IPS-18a (cell line): ENCODE results near the gene CTNND2.

ENCODE experiments used
- H3K27ac ChIP-seq: one replicate; pipeline ENCODE4 v1.5.1; 2013; ENCODE audit warnings: low read length
- H3K27me3 ChIP-seq: one replicate; pipeline ENCODE4 v1.6.1; 2013; ENCODE audit warnings: mild to moderate bottlenecking, low read length; ENCODE audit not compliant: control insufficient read depth, insufficient read depth
- H3K36me3 ChIP-seq: one replicate; pipeline ENCODE4 v1.6.1; 2013; ENCODE audit warnings: low read depth, low read length; ENCODE audit not compliant: control insufficient read depth
- H3K4me1 ChIP-seq: one replicate; pipeline ENCODE4 v1.6.1; 2013; ENCODE audit warnings: low read depth, low read length; ENCODE audit not compliant: control insufficient read depth
- H3K4me3 ChIP-seq: one replicate; pipeline ENCODE4 v1.5.1; 2013; ENCODE audit warnings: low read length
- H3K9ac ChIP-seq: one replicate; pipeline ENCODE4 v1.6.1; 2013; ENCODE audit warnings: mild to moderate bottlenecking, low read length, moderate library complexity
- H3K9me3 ChIP-seq: one replicate; pipeline ENCODE4 v1.6.1; 2013; ENCODE audit warnings: low read depth, low read length; ENCODE audit not compliant: control insufficient read depth

The CTNND2 gene

GRCh38 chr5:11510889-11511288 lies 393.4 kb downstream of the CTNND2 start:
- Histone ChIP-seq H3K36me3 (no peaks in the 10 kb centered on the region), H3K4me3 (no peak overlapping the region)

DNA sequence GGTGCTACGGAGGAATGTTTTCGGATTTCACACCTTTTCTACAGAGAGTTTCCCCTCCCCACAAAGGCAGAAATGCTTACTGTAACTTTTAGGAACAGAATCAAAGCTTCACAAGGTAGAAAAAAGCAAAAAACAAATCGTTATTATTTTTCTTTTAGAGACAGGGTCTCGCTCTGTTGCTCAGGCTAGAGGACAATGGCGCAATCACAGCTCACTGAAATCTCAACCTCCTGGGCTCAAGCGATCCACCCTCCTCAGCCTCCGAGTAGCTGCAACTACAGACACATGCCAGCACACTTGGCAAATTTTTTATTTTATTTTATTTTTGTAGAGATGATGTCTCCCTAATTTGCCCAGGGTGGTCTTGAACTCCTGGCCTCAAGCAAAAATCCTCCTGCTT lies 394.5 kb downstream of the CTNND2 start:
- Histone ChIP-seq H3K4me1 (peaks cover 11% of the 10 kb centered on the region), H3K9ac (no peak overlapping the region), H3K27ac (no peak overlapping the region), H3K27me3 (no peaks in the 10 kb centered on the region), H3K9me3 (no peaks in the 10 kb centered on the region), H3K36me3 (no peaks in the 10 kb centered on the region), H3K4me3 (no peak overlapping the region)

More at GRCh38 chr5:11510889-11511288, 393.4 kb downstream of the CTNND2 start:
- Histone ChIP-seq H3K27ac (no peak overlapping the region), H3K4me1 (peaks cover 9% of the 10 kb centered on the region), H3K9me3 (no peaks in the 10 kb centered on the region), H3K27me3 (no peaks in the 10 kb centered on the region), H3K9ac (no peak overlapping the region)

- Histone ChIP-seq H3K9ac (no peak overlapping the region), H3K36me3 (no peaks in the 10 kb centered on the region), H3K27ac (no peak overlapping the region)
Measured at GRCh38 chr5:11507156-11507910, 396.9 kb downstream of the CTNND2 start.

GRCh38 chr5:11504886-11505193 lies 399.4 kb downstream of the CTNND2 start:
- Histone ChIP-seq H3K4me1 (peaks cover 5% of the 10 kb centered on the region), H3K27me3 (no peaks in the 10 kb centered on the region), H3K4me3 (no peak overlapping the region), H3K9me3 (no peaks in the 10 kb centered on the region), H3K36me3 (no peaks in the 10 kb centered on the region), H3K9ac (no peak overlapping the region), H3K27ac (no peak overlapping the region)

More at GRCh38 chr5:11507156-11507910, 396.9 kb downstream of the CTNND2 start:
- H3K27me3 ChIP-seq: no peaks in the 10 kb centered on the region
- peaks cover 13% of the 10 kb centered on the region for H3K4me1 ChIP-seq
- H3K9me3 ChIP-seq: no peaks in the 10 kb centered on the region
- no peak overlapping the region for H3K4me3 ChIP-seq

DNA sequence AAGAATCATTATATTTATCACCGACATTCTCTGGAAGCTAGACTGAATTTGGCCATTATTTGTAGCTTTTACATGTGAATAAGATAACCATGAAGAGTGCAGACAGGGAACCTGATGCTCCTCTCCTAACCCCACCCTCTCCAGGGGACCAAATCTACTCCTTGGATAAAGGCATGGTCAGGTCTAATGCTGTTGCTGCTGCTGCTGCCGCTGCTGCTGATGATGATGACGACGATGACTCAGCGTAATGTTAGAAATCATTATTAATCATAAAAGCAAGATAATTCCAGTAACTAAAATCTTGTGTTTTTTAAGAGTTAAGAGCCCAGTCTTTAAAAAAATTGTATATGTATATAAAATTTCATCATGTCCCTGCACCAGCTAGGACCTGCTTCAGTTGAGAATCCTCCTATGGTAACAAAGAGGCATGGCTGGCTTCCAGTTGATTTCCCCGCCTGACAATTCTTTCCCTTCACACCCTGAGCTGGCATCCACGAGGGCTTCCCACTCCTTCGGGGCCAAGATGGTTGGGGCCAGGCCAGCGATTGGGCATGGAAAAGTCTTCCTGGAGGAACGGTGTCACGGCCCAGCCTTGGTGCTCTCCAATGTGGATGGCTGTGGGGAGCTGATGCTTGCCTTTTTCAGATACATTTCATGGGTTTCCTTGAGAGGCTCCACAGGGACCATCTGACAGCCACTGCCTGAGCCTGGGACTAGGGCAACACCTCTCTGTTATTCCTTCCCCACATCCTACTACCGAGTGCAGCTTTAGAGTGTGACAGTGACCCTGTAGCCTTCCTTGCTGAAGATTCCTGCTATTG lies 400.0 kb downstream of the CTNND2 start:
- no peak overlapping the region for H3K9ac ChIP-seq
- H3K4me3 ChIP-seq: no peak overlapping the region
- H3K36me3 ChIP-seq: no peaks in the 10 kb centered on the region
- peaks cover 5% of the 10 kb centered on the region for H3K4me1 ChIP-seq
- H3K27ac ChIP-seq: no peak overlapping the region
- H3K27me3 ChIP-seq: no peaks in the 10 kb centered on the region
- H3K9me3 ChIP-seq: no peaks in the 10 kb centered on the region

GRCh38 chr5:11502783-11503182 lies 401.5 kb downstream of the CTNND2 start:
- H3K4me1 ChIP-seq: peaks cover 5% of the 10 kb centered on the region
- H3K9me3 ChIP-seq: no peaks in the 10 kb centered on the region
- H3K27me3 ChIP-seq: no peaks in the 10 kb centered on the region
- no peaks in the 10 kb centered on the region for H3K36me3 ChIP-seq
- H3K27ac ChIP-seq: no peak overlapping the region
- H3K9ac ChIP-seq: no peak overlapping the region
- no peak overlapping the region for H3K4me3 ChIP-seq

DNA sequence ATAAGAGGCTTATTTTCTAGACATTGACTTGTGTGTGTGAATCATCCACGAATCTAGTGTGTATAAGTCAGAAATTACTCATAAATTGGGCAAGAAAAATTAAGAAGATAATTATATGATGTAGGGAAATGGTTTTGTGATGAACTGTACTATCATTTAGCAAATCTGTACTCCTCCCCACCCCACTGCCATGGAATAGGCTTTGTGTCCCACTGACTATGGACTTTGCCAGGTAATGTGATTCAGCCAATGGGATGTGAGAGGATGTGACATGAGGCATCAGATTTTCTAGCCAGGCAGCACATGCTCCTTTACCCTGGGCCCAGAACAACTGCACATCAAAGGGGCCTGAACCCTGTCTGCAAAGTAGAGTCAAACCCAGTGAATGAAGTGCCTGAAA lies 406.6 kb downstream of the CTNND2 start:
- Histone ChIP-seq H3K4me1 (no peaks in the 10 kb centered on the region), H3K9ac (no peak overlapping the region), H3K4me3 (no peak overlapping the region), H3K27ac (no peak overlapping the region), H3K36me3 (no peaks in the 10 kb centered on the region), H3K9me3 (no peaks in the 10 kb centered on the region), H3K27me3 (no peaks in the 10 kb centered on the region)

- Histone ChIP-seq H3K9me3 (no peaks in the 10 kb centered on the region), H3K27me3 (no peaks in the 10 kb centered on the region), H3K36me3 (no peaks in the 10 kb centered on the region), H3K9ac (no peak overlapping the region), H3K27ac (no peak overlapping the region), H3K4me3 (no peak overlapping the region), H3K4me1 (no peaks in the 10 kb centered on the region)
Measured at GRCh38 chr5:11496137-11496719, 408.0 kb downstream of the CTNND2 start.

GRCh38 chr5:11494340-11494739 lies 409.9 kb downstream of the CTNND2 start:
- Histone ChIP-seq H3K36me3 (no peaks in the 10 kb centered on the region), H3K27ac (no peak overlapping the region), H3K9me3 (no peaks in the 10 kb centered on the region), H3K27me3 (no peaks in the 10 kb centered on the region), H3K9ac (no peak overlapping the region), H3K4me1 (no peaks in the 10 kb centered on the region), H3K4me3 (no peak overlapping the region)

- no peaks in the 10 kb centered on the region for H3K27me3 ChIP-seq
- no peak overlapping the region for H3K27ac ChIP-seq
- no peak overlapping the region for H3K4me3 ChIP-seq
- no peaks in the 10 kb centered on the region for H3K36me3 ChIP-seq
- H3K4me1 ChIP-seq: no peaks in the 10 kb centered on the region
- no peaks in the 10 kb centered on the region for H3K9me3 ChIP-seq
- H3K9ac ChIP-seq: no peak overlapping the region
Measured at GRCh38 chr5:11491404-11492075, 412.7 kb downstream of the CTNND2 start.

GRCh38 chr5:11483630-11484029 lies 420.6 kb downstream of the CTNND2 start:
- Histone ChIP-seq H3K9ac (no peak overlapping the region), H3K27ac (no peak overlapping the region), H3K27me3 (no peaks in the 10 kb centered on the region), H3K36me3 (no peaks in the 10 kb centered on the region), H3K4me1 (no peaks in the 10 kb centered on the region), H3K9me3 (no peaks in the 10 kb centered on the region), H3K4me3 (no peak overlapping the region)
